ENCODE measurements around the gene EXOC4. TPM values are rescaled to one million over a fixed set of nuclear protein-coding genes. Genes with fewer than 3 reads are reported as not detected.

EXOC4 gene
- total RNA-seq, 2 donors from 2014 or later, result 106 to 115 TPM

GRCh38 chr7:133535308-133535707 lies 282.4 kb downstream of the EXOC4 start:
- Mint-ChIP-seq H3K4me1 (peaks cover 19% of the 10 kb centered on the region), H3K4me3 (no peak overlapping the region), H3K9me3 (no peaks in the 10 kb centered on the region), H3K36me3 (ENCODE audit: low read depth) (peaks cover 2% of the 10 kb centered on the region), H3K27ac (no peak overlapping the region), H3K27me3 (ENCODE audit: insufficient read depth) (no peaks in the 10 kb centered on the region)
- Histone ChIP-seq H3K9ac (ENCODE audit: extremely low read depth, low read length, poor library complexity, severe bottlenecking) (no peak overlapping the region), H3K4me3 (ENCODE audit: low read length) (no peak overlapping the region), H3K27ac (ENCODE audit: low read depth, low read length) (no peak overlapping the region), H3K27me3 (ENCODE audit: control insufficient read depth, insufficient read depth, low read length, poor library complexity, severe bottlenecking) (no peaks in the 10 kb centered on the region), H3K9me3 (ENCODE audit: control insufficient read depth, low read length) (no peaks in the 10 kb centered on the region), H3K4me1 (ENCODE audit: control insufficient read depth, insufficient read depth, low read length) (peaks cover 5% of the 10 kb centered on the region), H3K36me3 (ENCODE audit: control insufficient read depth, insufficient read depth, low read length) (no peaks in the 10 kb centered on the region)
- no peak for TF ChIP-seq CTCF (conservative IDR thresholded peaks at IDR 0.05)
- no peak for DNase-seq
- 82% methylated on average over 2 of the region's 2 CpGs; no CpG with 5 or more reads in 1 of the 2 experiments for WGBS, 2 experiments (ENCODE audit: insufficient coverage in 1 of 2, insufficient read length in 1 of 2)

GRCh38 chr7:133536450-133536849 lies 283.6 kb downstream of the EXOC4 start:
- H3K9ac ChIP-seq (ENCODE audit: extremely low read depth, low read length, poor library complexity, severe bottlenecking), result no peak overlapping the region
- H3K27ac ChIP-seq (ENCODE audit: low read depth, low read length), result no peak overlapping the region
- Mint-ChIP-seq H3K36me3 (ENCODE audit: low read depth) (peaks cover 2% of the 10 kb centered on the region), H3K27ac (no peak overlapping the region), H3K9me3 (no peaks in the 10 kb centered on the region), H3K27me3 (ENCODE audit: insufficient read depth) (no peaks in the 10 kb centered on the region), H3K4me1 (peaks cover 19% of the 10 kb centered on the region), H3K4me3 (no peak overlapping the region)
- DNase-seq, result no peak
- H3K4me3 ChIP-seq (ENCODE audit: low read length), result no peak overlapping the region
- no peaks in the 10 kb centered on the region for H3K27me3 ChIP-seq (ENCODE audit: control insufficient read depth, insufficient read depth, low read length, poor library complexity, severe bottlenecking)
- H3K36me3 ChIP-seq (ENCODE audit: control insufficient read depth, insufficient read depth, low read length), result no peaks in the 10 kb centered on the region
- peaks cover 5% of the 10 kb centered on the region for H3K4me1 ChIP-seq (ENCODE audit: control insufficient read depth, insufficient read depth, low read length)
- no peaks in the 10 kb centered on the region for H3K9me3 ChIP-seq (ENCODE audit: control insufficient read depth, low read length)
- TF ChIP-seq CTCF (conservative IDR thresholded peaks at IDR 0.05), result no peak
- 93% methylated on average over 2 of the region's 2 CpGs; no CpG with 5 or more reads in 1 of the 2 experiments for WGBS, 2 experiments (ENCODE audit: insufficient coverage in 1 of 2, insufficient read length in 1 of 2)

GRCh38 chr7:133539016-133539415 lies 286.1 kb downstream of the EXOC4 start:
- no peak for TF ChIP-seq CTCF (conservative IDR thresholded peaks at IDR 0.05)
- Histone ChIP-seq H3K36me3 (ENCODE audit: control insufficient read depth, insufficient read depth, low read length) (no peaks in the 10 kb centered on the region), H3K27me3 (ENCODE audit: control insufficient read depth, insufficient read depth, low read length, poor library complexity, severe bottlenecking) (no peaks in the 10 kb centered on the region), H3K4me1 (ENCODE audit: control insufficient read depth, insufficient read depth, low read length) (peaks cover 3% of the 10 kb centered on the region), H3K9me3 (ENCODE audit: control insufficient read depth, low read length) (no peaks in the 10 kb centered on the region), H3K27ac (ENCODE audit: low read depth, low read length) (no peak overlapping the region), H3K9ac (ENCODE audit: extremely low read depth, low read length, poor library complexity, severe bottlenecking) (no peak overlapping the region), H3K4me3 (ENCODE audit: low read length) (no peak overlapping the region)
- Mint-ChIP-seq H3K27ac (no peak overlapping the region), H3K4me3 (no peak overlapping the region), H3K27me3 (ENCODE audit: insufficient read depth) (no peaks in the 10 kb centered on the region), H3K9me3 (no peaks in the 10 kb centered on the region), H3K36me3 (ENCODE audit: low read depth) (peaks cover 2% of the 10 kb centered on the region), H3K4me1 (peaks cover 19% of the 10 kb centered on the region)
- 94% methylated on average over 1 of the region's 2 CpGs; no CpG with 5 or more reads in 1 of the 2 experiments for WGBS, 2 experiments (ENCODE audit: insufficient coverage in 1 of 2, insufficient read length in 1 of 2)
- DNase-seq, result no peak
